Measurements from ENCODE around the gene PIGQ.

PIGQ gene

GRCh38 chr16:546909-547770 lies 22.6 kb upstream of the PIGQ start:
- Histone ChIP-seq H3K36me3 (ENCODE audit: control insufficient read depth, insufficient read depth, low read length) (peaks cover 16% of the 10 kb centered on the region; the same call in 1 of the 2 replicates), H3K9me3 (ENCODE audit: control insufficient read depth, insufficient read depth, low read length) (no peaks in the 10 kb centered on the region), H3K27me3 (ENCODE audit: control insufficient read depth, insufficient read depth, low read length) (no peaks in the 10 kb centered on the region), H3K27ac (ENCODE audit: low read length) (no peak overlapping the region), H3K4me1 (ENCODE audit: control insufficient read depth, insufficient read depth, low read length) (no peaks in the 10 kb centered on the region; the same call in 1 of the 2 replicates), H3K4me3 (ENCODE audit: low read length) (no peak overlapping the region)
- WGBS (ENCODE audit: insufficient coverage, insufficient read length): no CpG with 5 or more reads among the region's 60 CpGs
- no peak for DNase-seq (ENCODE audit: low read depth, low spot score)

DNA sequence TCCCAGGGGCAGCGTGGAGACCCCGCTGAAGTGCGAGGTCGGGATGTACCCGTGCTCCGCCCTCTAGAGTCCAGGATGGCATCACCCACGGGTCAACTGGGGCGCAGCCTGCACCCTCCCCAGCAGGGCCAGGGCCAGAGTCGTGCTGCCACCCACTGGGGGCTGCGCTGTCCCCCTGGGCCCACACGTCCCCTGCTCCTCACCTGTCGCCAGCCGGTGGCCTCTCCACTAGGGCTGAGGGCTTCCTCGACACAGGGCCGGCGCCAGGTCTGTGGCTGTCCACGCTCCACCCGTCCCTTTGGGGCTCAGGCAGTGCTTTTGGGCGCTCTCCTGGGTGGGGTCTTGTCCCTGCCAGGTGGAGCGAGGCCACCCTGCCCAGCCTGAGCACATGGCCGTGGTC lies 21.2 kb upstream of the PIGQ start:
- no CpG with 5 or more reads among the region's 21 CpGs for WGBS (ENCODE audit: insufficient coverage, insufficient read length)

DNA sequence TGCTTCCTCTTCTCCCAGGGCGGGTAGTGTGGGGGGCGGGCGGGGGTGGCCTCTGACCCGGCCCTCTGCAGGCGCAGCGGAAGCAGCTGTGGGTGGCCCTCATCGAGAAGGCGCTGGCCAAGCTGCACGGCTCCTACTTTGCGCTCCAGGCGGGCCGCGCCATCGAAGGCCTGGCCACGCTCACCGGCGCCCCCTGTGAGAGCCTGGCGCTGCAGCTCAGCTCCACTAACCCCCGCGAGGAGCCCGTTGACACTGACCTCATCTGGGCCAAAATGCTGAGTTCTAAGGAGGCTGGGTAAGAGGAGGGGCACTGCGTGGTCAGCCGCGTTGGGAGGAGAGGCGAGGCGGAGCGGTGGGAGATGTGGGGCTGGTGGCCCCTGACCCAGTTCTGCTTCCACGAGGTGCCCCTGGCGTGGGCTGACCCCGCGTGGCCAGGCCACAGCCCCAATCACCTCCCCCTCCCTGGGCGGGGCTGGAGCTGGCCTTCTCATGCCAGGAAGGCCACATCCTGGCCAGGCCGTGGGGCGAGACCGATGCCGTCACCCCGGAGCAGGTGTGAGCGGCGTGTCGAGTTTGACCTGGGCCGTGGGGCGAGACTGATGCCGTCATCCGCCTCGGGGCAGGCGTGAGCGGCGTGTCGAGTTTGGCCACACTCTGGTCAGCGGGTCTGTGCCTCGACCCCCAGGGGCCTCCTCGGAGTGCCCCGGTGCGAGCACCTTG lies 20.1 kb upstream of the PIGQ start:
- Histone ChIP-seq H3K36me3 (ENCODE audit: control insufficient read depth, insufficient read depth, low read length) (peaks cover 24% of the 10 kb centered on the region; the same call in 1 of the 2 replicates), H3K4me3 (ENCODE audit: low read length) (no peak overlapping the region), H3K27ac (ENCODE audit: low read length) (no peak overlapping the region), H3K9me3 (ENCODE audit: control insufficient read depth, insufficient read depth, low read length) (no peaks in the 10 kb centered on the region), H3K27me3 (ENCODE audit: control insufficient read depth, insufficient read depth, low read length) (no peaks in the 10 kb centered on the region), H3K4me1 (ENCODE audit: control insufficient read depth, insufficient read depth, low read length) (no peaks in the 10 kb centered on the region; the same call in 1 of the 2 replicates)
- DNase-seq (ENCODE audit: low read depth, low spot score): no peak
- no CpG with 5 or more reads among the region's 54 CpGs for WGBS (ENCODE audit: insufficient coverage, insufficient read length)

More for the DNA sequence above, 21.2 kb upstream of the PIGQ start:
- Histone ChIP-seq H3K36me3 (ENCODE audit: control insufficient read depth, insufficient read depth, low read length) (peaks cover 23% of the 10 kb centered on the region; the same call in 1 of the 2 replicates), H3K4me1 (ENCODE audit: control insufficient read depth, insufficient read depth, low read length) (no peaks in the 10 kb centered on the region; the same call in 1 of the 2 replicates), H3K27ac (ENCODE audit: low read length) (no peak overlapping the region), H3K27me3 (ENCODE audit: control insufficient read depth, insufficient read depth, low read length) (no peaks in the 10 kb centered on the region), H3K9me3 (ENCODE audit: control insufficient read depth, insufficient read depth, low read length) (no peaks in the 10 kb centered on the region), H3K4me3 (ENCODE audit: low read length) (no peak overlapping the region)
- no peak for DNase-seq (ENCODE audit: low read depth, low spot score)

GRCh38 chr16:551210-551609 lies 18.6 kb upstream of the PIGQ start:
- Histone ChIP-seq H3K27me3 (ENCODE audit: control insufficient read depth, insufficient read depth, low read length) (no peaks in the 10 kb centered on the region), H3K4me1 (ENCODE audit: control insufficient read depth, insufficient read depth, low read length) (no peaks in the 10 kb centered on the region; the same call in 1 of the 2 replicates), H3K36me3 (ENCODE audit: control insufficient read depth, insufficient read depth, low read length) (peaks cover 25% of the 10 kb centered on the region; the same call in 1 of the 2 replicates), H3K9me3 (ENCODE audit: control insufficient read depth, insufficient read depth, low read length) (no peaks in the 10 kb centered on the region), H3K4me3 (ENCODE audit: low read length) (no peak overlapping the region), H3K27ac (ENCODE audit: low read length) (no peak overlapping the region)
- no peak for DNase-seq (ENCODE audit: low read depth, low spot score)
- no CpG with 5 or more reads among the region's 28 CpGs for WGBS (ENCODE audit: insufficient coverage, insufficient read length)

- H3K27ac ChIP-seq (ENCODE audit: low read length): no peak overlapping the region
- no peaks in the 10 kb centered on the region for H3K27me3 ChIP-seq (ENCODE audit: control insufficient read depth, insufficient read depth, low read length)
- no peaks in the 10 kb centered on the region; the same call in 1 of the 2 replicates for H3K4me1 ChIP-seq (ENCODE audit: control insufficient read depth, insufficient read depth, low read length)
- H3K4me3 ChIP-seq (ENCODE audit: low read length): no peak overlapping the region
- peaks cover 25% of the 10 kb centered on the region; the same call in 1 of the 2 replicates for H3K36me3 ChIP-seq (ENCODE audit: control insufficient read depth, insufficient read depth, low read length)
- DNase-seq (ENCODE audit: low read depth, low spot score): no peak
- no peaks in the 10 kb centered on the region for H3K9me3 ChIP-seq (ENCODE audit: control insufficient read depth, insufficient read depth, low read length)
- no CpG with 5 or more reads among the region's 35 CpGs for WGBS (ENCODE audit: insufficient coverage, insufficient read length)
Measured at GRCh38 chr16:552171-552570, 17.6 kb upstream of the PIGQ start.

DNA sequence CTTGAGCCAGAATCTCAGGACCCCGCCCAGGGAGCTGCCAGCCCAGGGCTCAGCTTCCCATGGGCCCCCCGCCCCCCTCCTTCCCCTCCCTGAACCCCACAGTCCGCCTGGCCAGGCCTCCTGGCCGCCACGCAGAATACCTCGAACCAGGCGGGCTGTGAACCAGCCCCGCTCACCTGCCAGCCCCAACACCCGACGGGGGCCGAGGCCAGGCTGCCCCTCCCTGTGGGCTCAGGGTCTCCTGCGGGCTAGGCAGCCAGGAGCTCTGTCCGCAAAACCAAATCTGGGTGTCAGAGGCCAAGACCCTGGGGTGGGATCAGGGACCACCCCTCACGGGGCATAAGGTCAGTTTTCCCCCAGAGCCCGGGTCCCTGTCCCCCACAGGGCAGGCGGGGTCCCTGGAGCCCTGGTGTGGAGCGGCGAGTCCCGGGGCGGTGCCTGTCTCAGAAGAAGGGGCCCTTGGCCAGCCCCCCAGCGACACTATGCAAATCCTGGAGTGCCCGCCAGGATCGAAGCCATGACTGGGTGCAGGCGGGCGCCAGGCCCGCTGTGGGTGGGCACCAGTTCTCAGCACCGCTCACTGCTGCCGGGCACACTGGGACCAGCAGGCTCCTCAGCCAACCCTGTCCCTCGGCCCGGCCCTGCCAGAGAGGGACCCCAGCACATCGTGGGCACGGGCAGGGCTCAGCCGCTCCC lies 16.0 kb upstream of the PIGQ start:
- H3K9me3 ChIP-seq (ENCODE audit: control insufficient read depth, insufficient read depth, low read length): no peaks in the 10 kb centered on the region
- no peaks in the 10 kb centered on the region; the same call in 1 of the 2 replicates for H3K27me3 ChIP-seq (ENCODE audit: control insufficient read depth, insufficient read depth, low read length)
- no peak overlapping the region for H3K4me3 ChIP-seq (ENCODE audit: low read length)
- no CpG with 5 or more reads among the region's 33 CpGs for WGBS (ENCODE audit: insufficient coverage, insufficient read length)
- no peaks in the 10 kb centered on the region; the same call in 1 of the 2 replicates for H3K4me1 ChIP-seq (ENCODE audit: control insufficient read depth, insufficient read depth, low read length)
- peaks cover 20% of the 10 kb centered on the region; the same call in 1 of the 2 replicates for H3K36me3 ChIP-seq (ENCODE audit: control insufficient read depth, insufficient read depth, low read length)
- no peak overlapping the region for H3K27ac ChIP-seq (ENCODE audit: low read length)
- no peak for DNase-seq (ENCODE audit: low read depth, low spot score)

GRCh38 chr16:554297-554621 lies 15.5 kb upstream of the PIGQ start:
- Histone ChIP-seq H3K4me3 (ENCODE audit: low read length) (no peak overlapping the region), H3K9me3 (ENCODE audit: control insufficient read depth, insufficient read depth, low read length) (no peaks in the 10 kb centered on the region), H3K27ac (ENCODE audit: low read length) (no peak overlapping the region), H3K27me3 (ENCODE audit: control insufficient read depth, insufficient read depth, low read length) (peaks cover 2% of the 10 kb centered on the region), H3K36me3 (ENCODE audit: control insufficient read depth, insufficient read depth, low read length) (peaks cover 17% of the 10 kb centered on the region; the same call in 1 of the 2 replicates), H3K4me1 (ENCODE audit: control insufficient read depth, insufficient read depth, low read length) (peaks cover under 1% of the 10 kb centered on the region; the same call in 1 of the 2 replicates)
- WGBS (ENCODE audit: insufficient coverage, insufficient read length): no CpG with 5 or more reads among the region's 11 CpGs
- DNase-seq (ENCODE audit: low read depth, low spot score): no peak

DNA sequence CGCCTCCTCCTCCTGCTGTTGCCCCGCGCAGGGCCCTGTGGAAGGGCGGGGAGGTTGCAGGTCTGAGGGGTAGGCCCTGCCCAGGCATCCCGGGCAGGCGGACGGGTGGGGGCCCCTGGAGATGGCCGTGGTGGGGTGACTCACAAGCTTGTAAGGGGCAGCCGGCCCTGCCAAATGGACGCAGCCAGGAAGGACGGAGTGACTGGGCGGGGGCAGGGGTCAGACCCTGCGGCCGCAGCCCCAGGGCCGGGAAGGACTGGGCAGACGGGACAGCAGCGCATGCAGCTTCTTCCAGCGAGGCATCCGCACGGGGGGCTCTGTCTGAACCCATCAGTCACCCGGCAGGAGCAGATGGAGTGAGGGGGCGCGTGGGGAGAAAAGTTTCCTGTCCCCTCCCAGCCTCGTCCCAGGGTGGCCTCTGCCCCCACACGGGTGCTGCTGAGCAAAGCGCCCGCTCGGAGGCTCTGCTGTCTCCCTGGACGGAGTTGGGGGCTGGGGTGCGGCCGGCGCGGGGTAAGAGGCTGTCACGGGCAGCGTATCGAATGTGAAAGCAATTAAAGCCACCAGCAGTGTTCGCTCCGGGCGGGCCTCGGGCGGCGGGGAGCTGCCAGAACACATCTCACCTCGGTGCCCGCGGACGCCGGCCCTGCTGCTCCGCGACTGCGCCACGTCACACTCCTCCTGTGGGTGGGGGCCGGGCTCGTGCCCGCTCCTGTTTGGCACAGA lies 15.0 kb upstream of the PIGQ start:
- Histone ChIP-seq H3K4me3 (ENCODE audit: low read length) (no peak overlapping the region), H3K9me3 (ENCODE audit: control insufficient read depth, insufficient read depth, low read length) (no peaks in the 10 kb centered on the region), H3K4me1 (ENCODE audit: control insufficient read depth, insufficient read depth, low read length) (peaks cover 1% of the 10 kb centered on the region; the same call in 1 of the 2 replicates), H3K36me3 (ENCODE audit: control insufficient read depth, insufficient read depth, low read length) (peaks cover 17% of the 10 kb centered on the region; the same call in 1 of the 2 replicates), H3K27ac (ENCODE audit: low read length) (no peak overlapping the region), H3K27me3 (ENCODE audit: control insufficient read depth, insufficient read depth, low read length) (peaks cover 8% of the 10 kb centered on the region)
- DNase-seq (ENCODE audit: low read depth, low spot score): no peak
- no CpG with 5 or more reads among the region's 54 CpGs for WGBS (ENCODE audit: insufficient coverage, insufficient read length)

DNA sequence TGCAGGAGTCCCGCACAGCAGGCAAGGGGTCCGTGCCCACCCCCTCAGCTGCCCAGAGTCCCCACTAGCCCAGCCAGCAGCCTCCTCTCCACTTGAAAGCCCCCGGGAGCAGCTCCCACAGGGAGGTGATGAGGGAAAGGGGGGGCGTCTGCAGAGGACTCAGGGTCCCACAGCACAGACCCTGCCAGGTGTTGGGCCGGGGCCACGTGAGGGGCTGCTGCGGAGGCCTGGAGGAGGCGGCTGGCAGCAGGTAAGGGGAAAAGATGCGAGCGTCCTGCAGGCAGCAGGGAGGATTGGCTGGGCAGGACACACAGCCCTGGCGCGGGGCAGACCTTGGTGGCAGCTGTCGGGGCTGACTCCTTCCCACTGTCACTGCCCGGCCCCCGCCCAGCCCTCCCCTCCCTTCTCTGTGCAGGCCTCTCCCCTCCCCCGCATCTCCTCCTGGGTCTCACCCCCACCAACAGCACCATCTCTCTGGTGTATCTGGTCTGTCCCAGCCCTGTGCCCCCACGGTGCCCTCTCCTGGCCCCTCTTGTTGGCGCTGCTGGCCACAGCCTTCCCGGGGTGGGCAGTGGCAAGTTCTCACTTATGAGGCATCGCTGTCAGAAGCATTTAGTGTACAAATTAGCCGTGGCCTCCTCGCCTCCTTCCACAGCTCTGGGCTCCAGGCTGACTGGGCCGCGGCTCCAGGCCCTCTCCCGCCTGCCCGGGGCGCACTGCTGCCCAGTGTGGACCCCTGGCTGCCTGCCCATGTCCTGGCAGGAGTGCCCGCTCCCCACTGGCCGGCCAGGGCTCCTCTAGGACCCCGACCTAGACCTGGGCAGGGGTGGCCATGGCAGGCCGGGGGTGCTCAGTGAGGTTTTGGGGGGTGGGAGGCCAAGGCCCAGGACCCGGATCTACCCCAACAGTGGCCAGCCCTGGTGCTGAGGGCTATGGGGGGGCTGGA lies 14.0 kb upstream of the PIGQ start:
- H3K4me1 ChIP-seq (ENCODE audit: control insufficient read depth, insufficient read depth, low read length): peaks cover 1% of the 10 kb centered on the region; the same call in 1 of the 2 replicates
- no peak overlapping the region for H3K27ac ChIP-seq (ENCODE audit: low read length)
- H3K9me3 ChIP-seq (ENCODE audit: control insufficient read depth, insufficient read depth, low read length): no peaks in the 10 kb centered on the region
- no CpG with 5 or more reads among the region's 32 CpGs for WGBS (ENCODE audit: insufficient coverage, insufficient read length)
- no peak overlapping the region for H3K4me3 ChIP-seq (ENCODE audit: low read length)
- DNase-seq (ENCODE audit: low read depth, low spot score): no peak
- peaks cover 9% of the 10 kb centered on the region for H3K27me3 ChIP-seq (ENCODE audit: control insufficient read depth, insufficient read depth, low read length)
- H3K36me3 ChIP-seq (ENCODE audit: control insufficient read depth, insufficient read depth, low read length): peaks cover 17% of the 10 kb centered on the region; the same call in 1 of the 2 replicates

Data from iPS DF 6.9 (cell line).